Heart right ventricle (tissue), 16 donors: Measurements from ENCODE around the gene EGR4. TPM values are rescaled to one million over a fixed set of nuclear protein-coding genes. Genes with fewer than 3 reads are reported as not detected.

Source experiments
- ATAC-seq, 8 donors: fragments of 200-7000 bp; cut with Tn5 transposase; one replicate each; pipeline ENCODE4 v1.9.1; 2020; ENCODE audit warnings: mild to moderate bottlenecking in 8 of 8, moderate library complexity in 8 of 8, moderate number of reproducible peaks in 1 of 8
- DNase-seq, 2 donors: peaks; one replicate each; pipeline ENCODE4 v3.0.0-alpha.2; 2020
- H3K27ac ChIP-seq, 10 donors: fragments of 200-600 bp; sonication (generic) in 2 of 10; one replicate each; pipeline versions ENCODE4 v1.5.0 to v1.8.0; 2020 to 2022; ENCODE audit warnings: mild to moderate bottlenecking in 3 of 10
- H3K27me3 ChIP-seq, 7 donors: fragments of 200-600 bp; one replicate each; pipeline ENCODE4 v1.8.0; 2021 to 2022; ENCODE audit warnings: mild to moderate bottlenecking in 2 of 7
- H3K36me3 ChIP-seq, 9 donors: fragments of 200-600 bp; sonication (generic) in 1 of 9; one replicate each; pipeline versions ENCODE4 v1.5.0 to v1.8.0; 2020 to 2022; ENCODE audit warnings: mild to moderate bottlenecking in 2 of 9
- H3K4me1 ChIP-seq, 9 donors: fragments of 200-600 bp; sonication (generic) in 1 of 9; one replicate each; pipeline versions ENCODE4 v1.5.0 to v1.8.0; 2020 to 2022; ENCODE audit warnings: mild to moderate bottlenecking in 4 of 9
- H3K4me3 ChIP-seq, 10 donors: fragments of 200-600 bp; sonication (generic) in 2 of 10; one replicate each; pipeline versions ENCODE4 v1.5.0 to v1.8.0; 2020 to 2022; ENCODE audit warnings: mild to moderate bottlenecking in 7 of 10, moderate library complexity in 2 of 10
- H3K9me3 ChIP-seq, 11 donors: fragments of 200-600 bp in 10 of 11; sonication (generic) in 2 of 11; one replicate each; pipeline versions ENCODE4 v1.5.0 to v1.8.0; 2013 to 2022; ENCODE audit warnings: mild to moderate bottlenecking in 2 of 11, control low read depth in 1 of 11, moderate library complexity in 1 of 11
- CTCF ChIP-seq, 9 donors: fragments of 200-600 bp; sonication (generic) in 2 of 9; IDR thresholded peaks; one replicate each; pipeline versions ENCODE4 v1.5.0 to v1.8.0; 2021 to 2022; ENCODE audit warnings: antibody characterized with exemption in 9 of 9, mild to moderate bottlenecking in 5 of 9, moderate library complexity in 1 of 9
- WGBS, 2 donors: extraction: QIAGEN DNeasy Blood & Tissue Kit; methylation state at CpG; one replicate each; pipeline ENCODE4 v1.1.7; 2013; ENCODE audit warnings: inconsistent platforms in 1 of 2; 5-methylcytosine and 5-hydroxymethylcytosine counted together
- intact Hi-C, 10 donors: fragments of 100-400 bp; cut with DNase I; formaldehyde crosslinking; loops; one replicate each; pipeline versions ENCODE4 v1.11.1 to v1.14.2; 2022
- polyA plus RNA-seq, 2 donors: library from polyadenylated mRNA; stranded (reverse); fragments of 200-250 nt; gene quantifications; one replicate each; pipeline ENCODE4 v1.2.3, GENCODE V29; 2013
- total RNA-seq, 10 donors: library from RNA; stranded (reverse); fragmentation: NEBNext Ultra II Directional in 3 of 10; extraction: Animal tissue kit (Norgen Biotek cat#: 25700) in 3 of 10; gene quantifications; one replicate each; pipeline versions ENCODE4 v1.2.1 to v1.2.4, GENCODE V29; 2021 to 2023
- donor health status: Arrhythmogenic right ventricular cardiomyopathy.
- donor health status: ischemic (EF 13 %, LVEDD 7.1; RV severe dilation, severe dysfunction).
- donor health status: healthy with polysubstance abuse.
- donor health status: DM: no; HTN: yes; CAD: no.
- donor health status: DM: no; HTN: no; CAD: no.
- donor health status: ischemic (EF 25% LVEDD 6.9; RV normal size, moderate dysfunction).
- donor health status: ischemic (EF 25% LVEDD 5.7; RV mildly dilated, moderate dysfunction).
- donor health status: healthy.
- donor health status: DM: yes; HTN: yes; CAD: no.
- donor health status: Ischemic cardiomyopathy.
- donor health status: ischemic (EF 35%, LVEDD 5.7; RV mildly dilated, moderate dysfunction).
- donor health status: nonischemic (EF 11% LVEDD 7.7; RV severe dilation, severe dysfunction).
- donor health status: DM: yes; HTN: yes; CAD: no.
- donor health status: PGD.
- donor health status: ischemic (EF 29% LVEDD 5.4; RV normal size, mild dysfunction).
- donor health status: nonischemic (EF 23%, LVEDD 6.1; RV moderate dilation, normal function).

Gene EGR4
- total and polyA plus RNA-seq, 12 donors: 0.36 TPM; not detected in 11

- WGBS, 2 donors: 64 to 65% methylated on average over 5 of the region's 5 CpGs
- H3K27ac ChIP-seq: no peak overlapping the region
- H3K9me3 ChIP-seq: no peaks in the 10 kb centered on the region
- H3K4me3 ChIP-seq: no peak overlapping the region
- H3K36me3 ChIP-seq: no peaks in the 10 kb centered on the region
- intact Hi-C loops: no loop called here
- no peak for ATAC-seq
- H3K27me3 ChIP-seq: peaks cover 0 to 80% (median 48%) of the 10 kb centered on the region in 7 donors
- no peak for DNase-seq
- H3K4me1 ChIP-seq: no peaks in the 10 kb centered on the region
- no peak for TF ChIP-seq CTCF (IDR thresholded peaks at IDR 0.05)
Measured at GRCh38 chr2:73323551-73323950, 30.2 kb upstream of the EGR4 start.

- H3K9me3 ChIP-seq: peaks cover 0 to 4% (median 0%) of the 10 kb centered on the region in 11 donors
- no peaks in the 10 kb centered on the region for H3K4me1 ChIP-seq
- DNase-seq (no peak), ATAC-seq (no peak)
- H3K36me3 ChIP-seq: no peaks in the 10 kb centered on the region
- 86 to 88% methylated on average over 2 of the region's 2 CpGs for WGBS, 2 donors
- H3K4me3 ChIP-seq: no peak overlapping the region
- no peak overlapping the region for H3K27ac ChIP-seq
- intact Hi-C loops: no loop called here
- H3K27me3 ChIP-seq: peaks cover 0 to 59% (median 11%) of the 10 kb centered on the region in 7 donors
- no peak for TF ChIP-seq CTCF (IDR thresholded peaks at IDR 0.05)
Measured at GRCh38 chr2:73314441-73314840, 21.1 kb upstream of the EGR4 start.

- Histone ChIP-seq H3K4me1 (no peaks in the 10 kb centered on the region), H3K36me3 (no peaks in the 10 kb centered on the region), H3K27me3 (peaks cover 0 to 53% (median 19%) of the 10 kb centered on the region in 7 donors), H3K9me3 (peaks cover 0 to 4% (median 0%) of the 10 kb centered on the region in 11 donors), H3K4me3 (no peak overlapping the region), H3K27ac (no peak overlapping the region)
- DNase-seq: no peak
- no peak for TF ChIP-seq CTCF (IDR thresholded peaks at IDR 0.05)
- WGBS, 2 donors: 71 to 74% methylated on average over 9 of the region's 9 CpGs
- ATAC-seq: no peak
- intact Hi-C loops: no loop called here
Measured at GRCh38 chr2:73307720-73308119, 14.4 kb upstream of the EGR4 start.

GRCh38 chr2:73301636-73302035, 8.3 kb upstream of the EGR4 start:
- Histone ChIP-seq H3K27me3 (peaks cover 0 to 77% (median 27%) of the 10 kb centered on the region in 7 donors), H3K4me1 (no peaks in the 10 kb centered on the region), H3K36me3 (no peaks in the 10 kb centered on the region), H3K9me3 (no peaks in the 10 kb centered on the region), H3K27ac (no peak overlapping the region), H3K4me3 (no peak overlapping the region)
- 61 to 68% methylated on average over 4 of the region's 4 CpGs for WGBS, 2 donors
- ATAC-seq (no peak), DNase-seq (no peak)
- no peak for TF ChIP-seq CTCF (IDR thresholded peaks at IDR 0.05)
- intact Hi-C loops: no loop called here
